GM12874 (cell line): Measurements from ENCODE around the gene COPG2.

ENCODE experiments used
- CTCF ChIP-seq: IDR thresholded peaks from 2 replicates; pipeline ENCODE4 v1.5.1; 2011; ENCODE audit warnings: low read depth, mild to moderate bottlenecking, control low read depth, low read length, moderate library complexity; ENCODE audit not compliant: insufficient read depth

The COPG2 gene

DNA sequence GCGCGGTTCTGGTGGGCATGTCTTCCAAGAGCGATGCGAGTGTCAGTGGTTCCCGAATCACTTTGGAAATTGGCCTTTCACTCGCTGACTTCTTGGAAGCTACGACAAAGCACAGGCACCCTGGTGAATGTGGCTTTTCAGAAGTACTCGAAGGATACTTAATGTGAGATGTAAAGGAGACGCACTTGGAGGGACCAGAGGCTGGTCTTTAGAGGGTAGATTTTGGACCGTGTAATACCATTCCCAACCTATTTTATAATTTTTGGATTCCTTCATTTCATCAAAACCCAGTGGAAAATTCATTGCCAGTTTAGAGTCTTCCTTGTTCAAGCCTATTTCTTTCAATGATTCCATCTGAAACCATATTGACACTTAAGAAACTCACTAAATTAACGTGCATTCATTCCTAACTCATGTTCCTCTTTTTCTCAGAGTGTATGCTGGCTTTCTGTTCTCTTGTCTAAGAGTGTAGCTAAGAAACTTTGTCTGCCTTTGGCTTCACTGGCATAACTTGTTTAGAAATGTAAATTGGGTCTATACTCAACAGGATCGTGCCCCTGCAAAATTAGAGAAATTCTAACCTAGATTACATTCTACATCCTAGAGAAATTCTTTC is 645 bp upstream of the COPG2 start:
- no peak for TF ChIP-seq CTCF

GRCh38 chr7:130667593-130668257 is 823 bp downstream of the COPG2 start:
- no peak for TF ChIP-seq CTCF

DNA sequence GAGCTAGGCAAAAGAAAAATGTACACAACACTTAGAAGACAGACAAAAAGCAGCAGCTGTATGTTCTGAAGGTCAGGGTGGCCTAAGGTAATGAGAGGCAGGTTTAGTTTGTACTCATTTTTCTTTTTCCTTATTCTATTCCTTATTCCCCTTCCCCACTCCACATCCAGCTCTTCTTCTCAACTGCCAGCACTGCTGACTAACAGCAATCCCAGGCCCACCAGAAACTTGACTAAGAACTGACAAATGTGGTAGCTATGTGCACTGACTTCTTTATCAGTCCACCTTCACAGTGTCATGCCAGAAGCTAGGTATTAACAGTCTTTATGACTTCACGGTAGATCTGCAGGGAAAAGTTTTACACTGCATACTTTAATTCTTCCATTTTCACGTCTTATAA is 6.1 kb downstream of the COPG2 start:
- no peak for TF ChIP-seq CTCF

DNA sequence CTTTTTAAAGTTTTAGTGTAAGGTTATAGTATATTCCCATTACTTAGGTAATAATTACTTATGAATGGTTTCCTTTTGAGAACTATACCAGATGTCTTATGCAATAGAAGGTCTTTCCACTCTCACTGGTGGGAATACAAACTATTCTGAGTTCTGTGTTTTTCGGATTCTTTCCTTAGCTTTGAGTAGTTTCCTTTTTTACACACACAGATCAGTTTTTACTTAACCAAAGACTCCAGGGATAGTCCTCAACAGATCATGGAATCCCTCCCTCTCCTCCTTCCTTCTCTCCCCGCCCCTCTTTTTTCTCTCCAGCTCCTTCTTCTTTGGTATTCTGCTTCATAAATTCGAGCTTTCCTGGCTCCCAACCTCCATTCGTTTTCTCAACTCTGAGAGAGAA is 13.3 kb downstream of the COPG2 start:
- TF ChIP-seq CTCF: no peak

DNA sequence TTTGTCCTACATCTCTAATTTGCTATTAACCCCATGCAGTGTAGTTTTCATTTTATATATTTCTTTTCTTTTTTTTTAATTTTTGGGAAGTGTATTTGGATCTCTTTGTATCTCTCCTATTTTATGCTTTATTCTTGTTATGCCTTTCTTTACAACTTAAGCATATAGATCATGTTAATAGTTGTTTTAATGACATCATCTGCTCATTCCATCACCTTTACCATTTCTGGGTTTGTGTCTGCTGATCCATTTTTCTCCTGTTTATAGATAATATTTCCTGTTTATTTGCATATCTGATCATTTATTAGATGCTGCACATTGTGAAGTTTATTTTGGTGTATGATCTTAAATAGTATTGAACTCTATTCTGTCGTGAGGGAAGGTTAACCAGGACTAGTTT is 13.7 kb downstream of the COPG2 start:
- TF ChIP-seq CTCF: no peak

- TF ChIP-seq CTCF: no peak
These were observed 17.9 kb downstream of the COPG2 start for GRCh38 chr7:130650611-130651120.

DNA sequence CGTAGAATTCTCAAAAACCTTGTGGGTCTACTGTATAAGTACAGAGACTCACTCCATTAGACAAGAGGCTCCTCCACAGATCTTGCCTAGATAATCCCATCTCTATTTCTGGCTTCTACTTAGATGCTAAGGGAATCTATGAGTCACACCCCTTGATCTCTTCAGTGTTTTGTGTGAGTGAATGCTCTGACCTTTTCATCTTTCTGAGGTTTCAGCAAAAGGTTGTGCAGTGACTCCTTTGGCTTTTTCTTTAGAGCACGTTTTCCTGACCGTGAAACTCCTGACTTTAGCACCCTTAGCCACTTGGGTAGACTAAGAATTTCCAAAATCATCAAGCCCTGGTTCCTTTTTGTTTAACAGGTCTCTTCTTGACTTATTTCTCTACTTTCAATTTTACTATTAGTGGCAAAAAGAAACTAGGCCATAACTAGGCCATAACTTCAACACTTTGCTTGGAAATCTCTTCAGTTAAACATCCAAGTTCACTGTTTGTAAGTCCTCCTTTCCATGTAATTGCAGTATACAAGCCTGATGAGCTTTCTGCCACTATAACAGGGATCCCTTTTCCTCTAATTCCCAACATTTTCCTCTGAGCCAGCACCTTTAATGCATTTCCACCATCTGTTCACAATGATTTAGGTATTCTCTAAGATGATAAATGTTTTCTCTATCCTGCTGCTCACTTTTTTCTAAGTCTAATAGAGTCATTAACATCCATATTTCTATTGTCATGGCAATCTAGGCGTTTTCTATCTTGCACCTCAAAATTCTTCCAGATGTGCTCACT is 19.4 kb downstream of the COPG2 start:
- TF ChIP-seq CTCF: no peak
